ENCODE results near the gene TGFBR1.

Gene TGFBR1

GRCh38 chr9:99103901-99104458 lies 933 bp upstream of the TGFBR1 start:
- Histone ChIP-seq H3K79me2 (ENCODE audit: control insufficient read depth, low read length) (peaks cover 37% of the 10 kb centered on the region), H3K36me3 (ENCODE audit: control insufficient read depth, low read length) (peaks cover 20% of the 10 kb centered on the region), H4K20me1 (ENCODE audit: control insufficient read depth, insufficient read depth, low read depth, low read length) (peaks cover 16% of the 10 kb centered on the region; the same call in 1 of the 2 replicates), H3K9me2 (replicated peaks; ENCODE audit: control insufficient read depth, low read length) (no peaks in the 10 kb centered on the region), H3F3A (ENCODE audit: control insufficient read depth, insufficient read depth) (peaks cover 8% of the 10 kb centered on the region), H3K9me3 (ENCODE audit: control insufficient read depth, insufficient read depth, low read length) (no peaks in the 10 kb centered on the region), H3K4me2 (ENCODE audit: low read length) (peak overlapping the region; percentile 87), H3K4me3 (ENCODE audit: low read length) (peak overlapping the region; percentile 83), H3K4me1 (ENCODE audit: control insufficient read depth, low read length) (peaks cover 40% of the 10 kb centered on the region), H3K27me3 (ENCODE audit: control insufficient read depth, low read length) (no peaks in the 10 kb centered on the region), H3K27ac (ENCODE audit: low read depth, low read length) (no peak overlapping the region)
- TF ChIP-seq EZH2phosphoT487 (IDR thresholded peaks at IDR 0.05; ENCODE audit: borderline replicate concordance, low read length) (no peak), CTCF (IDR thresholded peaks at IDR 0.05; ENCODE audit: low read depth, low read length, poor library complexity, severe bottlenecking) (no peak)

- TF ChIP-seq EZH2phosphoT487 (IDR thresholded peaks at IDR 0.05; ENCODE audit: borderline replicate concordance, low read length): no peak
- TF ChIP-seq CTCF (IDR thresholded peaks at IDR 0.05; ENCODE audit: low read depth, low read length, poor library complexity, severe bottlenecking): no peak
- peaks cover 51% of the 10 kb centered on the region for H3K79me2 ChIP-seq (ENCODE audit: control insufficient read depth, low read length)
Measured at GRCh38 chr9:99105152-99106043, 485 bp downstream of the TGFBR1 start.

GRCh38 chr9:99106044-99106375 lies 1.1 kb downstream of the TGFBR1 start:
- Histone ChIP-seq H3K4me3 (ENCODE audit: low read length) (peak overlapping the region; percentile 84), H3K9me3 (ENCODE audit: control insufficient read depth, insufficient read depth, low read length) (no peaks in the 10 kb centered on the region), H3K27ac (ENCODE audit: low read depth, low read length) (no peak overlapping the region), H3K9me2 (replicated peaks; ENCODE audit: control insufficient read depth, low read length) (no peaks in the 10 kb centered on the region), H3K4me2 (ENCODE audit: low read length) (peak overlapping the region; percentile 89), H4K20me1 (ENCODE audit: control insufficient read depth, insufficient read depth, low read depth, low read length) (peaks cover 16% of the 10 kb centered on the region; the same call in 1 of the 2 replicates), H3K79me2 (ENCODE audit: control insufficient read depth, low read length) (peaks cover 57% of the 10 kb centered on the region), H3K4me1 (ENCODE audit: control insufficient read depth, low read length) (peaks cover 60% of the 10 kb centered on the region), H3F3A (ENCODE audit: control insufficient read depth, insufficient read depth) (peaks cover 8% of the 10 kb centered on the region), H3K36me3 (ENCODE audit: control insufficient read depth, low read length) (peaks cover 32% of the 10 kb centered on the region), H3K27me3 (ENCODE audit: control insufficient read depth, low read length) (no peaks in the 10 kb centered on the region)
- TF ChIP-seq CTCF (IDR thresholded peaks at IDR 0.05; ENCODE audit: low read depth, low read length, poor library complexity, severe bottlenecking): no peak
- TF ChIP-seq EZH2phosphoT487 (IDR thresholded peaks at IDR 0.05; ENCODE audit: borderline replicate concordance, low read length): no peak

More at GRCh38 chr9:99105152-99106043, 485 bp downstream of the TGFBR1 start:
- Histone ChIP-seq H3K27ac (ENCODE audit: low read depth, low read length) (peak overlapping the region; percentile 12; the same call in 1 of the 2 replicates), H3K4me1 (ENCODE audit: control insufficient read depth, low read length) (peaks cover 54% of the 10 kb centered on the region), H3K27me3 (ENCODE audit: control insufficient read depth, low read length) (no peaks in the 10 kb centered on the region), H3K4me2 (ENCODE audit: low read length) (peak overlapping the region; percentile 89), H3K9me2 (replicated peaks; ENCODE audit: control insufficient read depth, low read length) (no peaks in the 10 kb centered on the region), H3K9me3 (ENCODE audit: control insufficient read depth, insufficient read depth, low read length) (no peaks in the 10 kb centered on the region), H3K4me3 (ENCODE audit: low read length) (peak overlapping the region; percentile 84), H3K36me3 (ENCODE audit: control insufficient read depth, low read length) (peaks cover 28% of the 10 kb centered on the region), H3F3A (ENCODE audit: control insufficient read depth, insufficient read depth) (peaks cover 8% of the 10 kb centered on the region), H4K20me1 (ENCODE audit: control insufficient read depth, insufficient read depth, low read depth, low read length) (peaks cover 16% of the 10 kb centered on the region; the same call in 1 of the 2 replicates)

Data from DOHH2 (cell line).